Bone marrow (tissue), 2 donors: Measurements from ENCODE around the gene LDB3.
A peak's percentile ranks its signal among the peaks of the same experiment; 100 is the strongest.

Source experiments
- DNase-seq, 2 donors: peaks; one replicate each; lab custom pipeline; 2025; lab: John Stamatoyannopoulos, UW

Gene LDB3

DNA sequence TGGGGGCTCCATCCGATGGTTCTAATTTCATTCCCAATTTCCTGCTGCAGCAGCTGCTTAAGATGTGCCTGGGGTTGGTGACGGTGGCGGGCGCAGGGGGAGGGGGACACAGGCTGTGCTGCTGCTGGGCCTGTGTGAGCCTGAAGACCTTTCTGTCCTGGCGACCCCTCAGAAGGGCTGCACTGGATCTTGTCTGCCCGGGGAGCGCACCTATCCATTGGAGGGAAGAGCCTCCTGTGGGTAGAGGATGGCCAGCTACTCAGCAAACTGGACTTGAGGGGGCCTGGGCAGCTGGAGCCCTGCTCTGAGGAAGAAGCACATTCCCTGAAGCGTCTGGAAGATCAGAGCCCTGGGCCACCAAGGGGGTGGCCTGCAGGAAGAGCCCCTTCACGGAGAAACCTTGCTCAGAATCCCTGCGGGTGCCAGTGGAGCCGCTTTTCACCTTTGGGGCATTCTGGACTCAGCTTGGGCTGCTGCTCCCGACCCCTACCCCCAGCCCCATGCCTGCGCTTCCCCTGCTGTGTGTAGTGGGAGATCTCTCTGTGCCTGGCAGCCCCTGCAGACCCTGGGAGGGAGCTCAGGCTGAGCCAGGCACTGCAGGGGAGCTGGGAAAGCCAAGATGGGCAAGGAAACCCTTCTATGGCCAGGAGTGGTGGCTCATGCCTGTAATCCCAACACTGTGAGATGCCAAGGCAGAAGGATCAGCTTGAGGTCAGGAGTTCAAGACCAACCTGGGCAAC lies 17.8 kb downstream of the LDB3 start:
- DNase-seq: no peak

DNA sequence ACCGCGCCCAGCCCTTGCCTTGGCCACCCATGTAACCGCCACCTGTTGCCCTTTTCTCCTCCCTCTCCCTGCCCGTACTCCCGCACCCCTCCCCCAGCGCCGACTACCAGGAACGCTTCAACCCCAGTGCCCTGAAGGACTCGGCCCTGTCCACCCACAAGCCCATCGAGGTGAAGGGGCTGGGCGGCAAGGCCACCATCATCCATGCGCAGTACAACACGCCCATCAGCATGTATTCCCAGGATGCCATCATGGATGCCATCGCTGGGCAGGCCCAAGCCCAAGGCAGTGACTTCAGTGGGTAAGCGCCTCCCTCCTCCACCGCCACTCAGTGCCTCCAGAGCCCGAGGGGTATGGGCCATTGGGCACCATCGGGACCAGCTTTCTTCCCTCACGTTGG lies 18.7 kb downstream of the LDB3 start:
- DNase-seq: no peak

DNA sequence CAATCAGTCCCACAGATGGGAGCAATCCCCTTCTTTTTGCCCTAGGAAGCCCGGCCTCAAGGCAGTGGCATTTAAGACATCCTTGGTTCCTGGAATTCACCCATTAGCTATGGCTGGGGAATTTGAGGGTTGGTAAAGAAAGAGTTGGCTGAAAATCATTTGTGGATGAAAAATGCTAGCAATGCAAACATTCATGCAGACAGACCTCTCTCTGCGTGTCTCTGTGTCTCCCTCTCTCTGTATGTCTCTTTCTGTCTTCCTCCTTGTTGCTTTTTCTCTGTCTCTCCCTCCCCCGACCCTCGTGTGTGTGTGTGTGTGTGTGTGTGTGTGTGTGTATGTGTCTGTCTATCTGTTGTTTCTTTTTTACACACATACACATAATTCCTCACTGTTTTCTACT lies 19.4 kb downstream of the LDB3 start:
- DNase-seq: no peak

DNA sequence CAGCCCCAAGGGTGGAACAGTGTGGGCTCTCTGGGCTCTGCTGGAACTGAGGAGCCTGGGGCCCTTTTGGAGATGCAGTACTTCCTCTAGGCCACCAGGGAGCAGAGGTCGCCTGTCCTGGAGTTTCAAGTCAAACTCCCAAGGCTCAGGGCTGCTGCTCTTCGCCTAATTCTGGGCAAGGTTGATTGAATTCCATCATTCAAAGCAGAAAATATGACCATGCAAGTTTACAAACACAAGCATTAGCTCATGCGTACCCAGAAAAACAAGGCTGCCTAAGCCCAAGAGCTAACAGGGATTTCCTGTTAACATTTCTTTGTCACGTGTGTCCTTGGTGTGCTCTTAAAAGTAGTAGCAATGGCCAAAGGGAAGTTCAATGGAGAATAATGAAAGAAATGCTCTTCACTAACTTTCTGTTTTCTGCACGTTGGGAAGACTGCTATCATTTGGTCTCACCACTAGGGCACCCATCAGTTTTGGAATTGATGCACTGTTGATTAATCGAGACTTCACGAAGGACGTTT lies 20.1 kb downstream of the LDB3 start:
- DNase-seq: peak; percentile 6 to 23

DNA sequence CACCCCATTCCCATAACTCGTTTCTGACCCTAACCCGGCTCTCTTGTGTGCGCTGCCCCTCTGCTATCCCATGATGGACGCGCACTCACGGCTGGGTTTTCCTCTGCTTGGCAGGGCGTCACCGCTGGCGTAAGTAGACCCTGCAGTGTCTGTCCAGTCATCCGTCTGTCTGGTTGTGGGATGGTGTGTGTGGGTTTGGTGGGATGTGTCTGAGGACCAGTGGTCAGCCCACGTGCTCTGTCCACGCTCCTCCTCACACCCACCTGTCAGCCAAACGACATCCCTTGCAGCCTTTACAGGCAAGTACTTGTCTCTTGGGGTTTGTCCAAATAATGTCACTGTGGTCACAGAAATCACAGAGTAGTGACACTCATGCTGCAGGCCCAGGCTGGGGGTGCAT lies 20.8 kb downstream of the LDB3 start:
- DNase-seq: no peak

DNA sequence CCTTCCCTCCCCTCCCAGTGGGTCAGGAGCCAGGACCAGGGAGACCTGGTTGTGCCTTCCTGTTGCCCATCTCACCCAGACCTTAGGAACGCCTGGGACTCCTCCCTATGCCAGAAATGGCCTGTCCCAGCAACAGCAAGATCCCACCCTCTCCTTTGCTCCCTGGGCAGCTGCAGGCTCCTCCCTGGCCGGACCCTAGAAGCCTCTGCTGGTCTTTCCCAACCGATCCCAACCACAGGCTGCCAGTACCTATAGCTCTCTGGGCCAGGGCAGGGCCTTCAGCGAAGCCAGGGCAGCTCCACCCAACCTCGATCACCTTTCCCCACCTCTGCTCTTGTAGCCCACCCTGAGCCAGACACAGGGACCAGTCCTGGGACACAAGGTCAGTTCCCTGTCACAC lies 21.9 kb downstream of the LDB3 start:
- no peak for DNase-seq

DNA sequence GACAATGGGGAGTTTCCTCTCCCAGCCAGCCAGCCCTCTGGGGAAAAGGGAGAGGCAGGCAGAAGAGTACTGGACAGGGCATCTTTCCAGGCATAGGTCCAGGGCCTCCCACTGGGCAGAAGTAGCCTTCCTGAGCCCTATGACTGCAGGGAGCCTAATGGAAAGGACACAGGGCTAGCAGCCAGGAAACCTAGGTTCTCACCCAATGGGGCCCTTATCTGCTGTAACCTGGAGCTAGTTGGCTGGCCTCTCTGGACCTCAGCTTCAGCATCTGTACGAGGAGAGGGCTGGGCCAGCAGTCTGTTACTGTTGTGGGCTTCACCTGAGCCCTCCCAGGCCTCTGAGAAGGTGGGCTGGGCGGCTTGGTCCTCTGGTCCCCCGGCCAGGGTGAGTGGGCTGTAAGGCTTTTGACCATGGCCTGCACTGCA lies 22.4 kb downstream of the LDB3 start:
- DNase-seq: no peak

DNA sequence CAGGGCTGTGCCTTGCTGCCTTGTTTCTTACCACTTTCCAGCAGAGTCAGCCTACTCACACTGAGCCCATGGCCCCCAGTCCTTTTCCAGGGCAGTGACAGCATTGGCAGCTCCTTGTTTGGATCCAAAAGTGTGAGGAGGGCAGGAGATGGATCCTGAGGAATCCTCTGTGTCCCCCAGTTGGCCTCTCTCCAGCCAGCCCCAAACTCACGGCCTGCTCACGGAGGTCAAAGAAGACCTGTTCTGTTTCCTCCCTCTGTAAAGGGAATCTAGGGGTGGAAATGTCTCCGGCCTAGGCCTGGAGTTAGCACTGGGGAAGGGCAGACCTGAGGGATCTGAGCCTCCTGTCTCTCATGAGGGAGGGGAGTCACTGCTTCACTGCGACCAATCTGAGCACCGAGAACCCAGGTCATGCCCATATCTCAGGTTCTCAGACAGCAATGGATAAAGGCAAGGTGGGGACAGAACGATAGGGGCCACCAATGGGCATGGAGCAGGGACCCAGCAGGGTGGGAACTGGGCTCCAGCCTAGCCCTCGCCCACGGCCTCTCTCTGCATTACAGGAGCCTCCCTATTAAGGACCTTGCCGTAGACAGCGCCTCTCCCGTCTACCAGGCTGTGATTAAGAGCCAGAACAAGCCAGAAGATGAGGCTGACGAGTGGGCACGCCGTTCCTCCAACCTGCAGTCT lies 23.2 kb downstream of the LDB3 start:
- no peak for DNase-seq

DNA sequence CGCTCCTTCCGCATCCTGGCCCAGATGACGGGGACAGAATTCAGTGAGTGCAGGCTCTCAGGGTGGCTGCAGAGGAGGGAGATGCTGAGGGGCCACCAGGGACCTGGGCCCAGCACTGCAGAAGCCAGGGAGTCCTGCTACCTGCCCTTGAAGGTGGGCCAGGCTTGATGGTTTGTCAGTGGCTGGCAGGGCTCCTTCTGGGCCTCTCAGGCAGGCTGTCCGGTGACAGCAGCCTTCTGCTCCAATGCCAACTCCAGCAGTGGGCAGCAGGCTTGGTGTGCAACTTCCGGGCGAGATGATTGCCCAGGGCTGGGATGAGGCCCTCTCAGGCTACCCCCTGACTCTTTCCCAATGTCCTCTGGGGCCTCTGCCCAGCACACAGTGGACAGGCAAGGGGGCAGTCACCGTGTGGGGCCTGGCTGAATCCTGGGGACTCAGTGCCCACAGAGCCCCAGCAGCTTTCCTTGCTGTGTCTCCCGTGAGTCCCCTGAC lies 23.8 kb downstream of the LDB3 start:
- DNase-seq: no peak

DNA sequence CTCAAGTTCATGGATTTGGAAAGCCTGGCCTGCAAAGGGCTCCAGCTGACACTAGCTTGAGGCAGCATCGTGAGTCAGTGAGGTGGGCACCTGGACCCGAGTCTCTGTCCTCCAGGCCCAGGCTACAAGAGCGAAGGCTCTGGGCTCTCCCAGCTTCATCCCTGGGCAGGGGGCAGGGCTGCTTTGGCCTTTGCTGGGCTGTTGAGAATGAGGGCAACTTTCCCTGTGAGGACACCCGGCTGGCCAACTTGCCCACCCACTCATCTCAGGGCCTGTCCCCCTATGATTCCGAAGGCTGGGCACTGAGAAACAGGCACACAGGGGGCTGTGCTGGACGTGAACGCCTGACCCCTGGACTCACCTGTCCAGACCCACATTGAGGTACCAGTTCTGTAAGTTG lies 24.4 kb downstream of the LDB3 start:
- DNase-seq: no peak

DNA sequence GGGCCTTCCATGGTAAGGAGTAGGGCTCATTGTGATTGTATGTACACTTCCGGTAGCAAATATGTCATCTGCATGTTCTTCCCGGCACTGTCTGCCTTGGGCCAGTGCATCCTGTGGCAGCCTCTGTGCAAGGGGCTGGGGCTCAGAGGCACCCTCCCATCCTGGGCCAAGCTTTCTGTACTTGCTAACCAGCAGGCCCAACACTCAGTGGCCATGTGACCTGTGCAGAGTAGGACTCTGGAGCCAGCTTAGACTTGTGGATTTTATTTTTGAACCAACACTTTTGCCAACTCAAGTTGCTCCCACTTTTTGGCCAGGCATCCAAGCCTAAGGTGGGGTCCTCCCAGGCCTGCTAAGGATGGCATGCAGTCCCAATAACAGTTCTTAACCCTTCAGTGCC lies 25.0 kb downstream of the LDB3 start:
- DNase-seq: no peak

DNA sequence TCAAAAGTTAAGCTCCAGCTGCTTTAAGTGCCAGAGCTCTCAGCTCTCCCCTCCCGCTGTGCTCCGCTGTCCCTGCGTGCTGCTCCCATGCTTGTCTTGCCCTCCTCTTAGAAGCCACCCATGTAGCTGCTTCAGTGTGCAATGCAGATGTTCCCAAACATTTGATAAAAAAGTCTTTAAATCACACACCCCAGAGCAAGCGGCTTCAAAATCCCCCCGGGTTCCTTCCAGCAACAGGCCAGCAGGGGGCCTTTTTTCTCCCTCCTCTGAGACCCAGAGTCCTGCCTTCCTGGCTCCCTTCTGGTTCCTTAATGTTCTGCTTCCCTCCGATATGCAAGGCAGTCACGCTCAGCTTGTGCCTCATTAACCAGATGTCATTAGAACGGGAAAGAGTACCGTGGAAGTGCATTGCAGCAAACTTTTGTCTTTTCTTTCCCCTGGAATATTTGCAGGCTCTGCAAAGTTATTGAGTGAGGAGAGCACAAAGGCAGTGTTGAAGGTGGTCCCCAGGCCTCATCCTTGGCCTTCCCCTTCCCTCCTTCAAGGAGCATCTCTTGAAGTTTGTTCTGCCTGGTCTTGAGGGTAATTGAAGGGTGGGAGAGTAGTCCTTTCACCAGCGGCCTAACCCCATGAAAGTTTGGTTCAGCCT lies 25.5 kb downstream of the LDB3 start:
- peak in 1 of 2 donors; percentile 46 for DNase-seq

DNA sequence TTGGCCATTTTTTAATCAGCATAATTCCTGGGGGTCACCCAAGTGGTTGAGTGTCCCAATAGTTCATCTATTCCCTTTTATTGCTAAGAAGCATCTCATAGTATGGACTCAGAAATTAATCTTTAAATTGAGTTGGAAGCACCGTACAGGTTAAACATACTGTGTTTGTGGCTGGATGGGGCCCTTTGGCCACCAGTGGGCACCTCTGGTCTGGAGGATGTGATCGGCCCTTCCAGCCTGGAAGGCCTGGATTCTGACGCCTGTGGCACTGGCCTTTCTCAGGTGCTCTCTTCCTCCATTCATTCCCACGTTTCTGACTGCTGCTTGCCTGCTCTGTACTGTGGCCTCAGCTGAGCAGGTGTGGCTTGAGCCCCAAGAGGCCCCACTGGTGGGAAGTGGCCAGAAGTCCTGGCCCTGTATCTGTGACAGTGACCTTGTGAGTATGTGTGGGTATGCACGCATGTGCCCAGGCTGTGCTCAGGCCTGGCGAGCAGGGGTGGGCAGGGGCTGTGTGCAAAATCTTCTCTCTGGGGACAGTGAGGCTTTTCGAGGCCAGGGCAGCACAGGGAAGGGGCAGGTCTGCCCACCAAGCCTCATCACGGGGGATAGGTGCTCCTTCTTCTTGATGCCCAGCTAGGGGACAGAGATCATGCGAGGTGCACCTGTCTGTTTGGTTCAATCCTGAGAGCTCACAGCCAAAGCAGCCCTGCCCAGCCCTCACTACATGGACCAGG lies 30.1 kb downstream of the LDB3 start:
- no peak for DNase-seq

DNA sequence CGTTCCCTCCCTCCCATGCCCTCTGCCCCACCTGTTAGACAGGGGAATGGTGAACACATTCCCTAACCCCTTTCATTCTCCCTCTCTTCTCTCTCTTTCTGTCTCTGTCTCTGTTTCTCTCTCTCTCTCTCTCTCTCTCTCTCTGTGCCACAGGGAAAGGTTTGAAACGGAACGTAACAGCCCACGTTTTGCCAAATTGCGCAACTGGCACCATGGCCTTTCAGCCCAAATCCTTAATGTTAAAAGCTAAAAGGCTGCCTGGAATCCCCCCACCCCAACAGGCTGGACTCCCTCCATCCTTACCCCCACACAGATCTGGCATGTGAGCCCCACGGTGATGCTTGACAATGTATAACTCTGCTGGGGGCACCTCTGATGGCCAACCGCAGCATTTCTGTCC lies 30.8 kb downstream of the LDB3 start:
- DNase-seq: no peak

DNA sequence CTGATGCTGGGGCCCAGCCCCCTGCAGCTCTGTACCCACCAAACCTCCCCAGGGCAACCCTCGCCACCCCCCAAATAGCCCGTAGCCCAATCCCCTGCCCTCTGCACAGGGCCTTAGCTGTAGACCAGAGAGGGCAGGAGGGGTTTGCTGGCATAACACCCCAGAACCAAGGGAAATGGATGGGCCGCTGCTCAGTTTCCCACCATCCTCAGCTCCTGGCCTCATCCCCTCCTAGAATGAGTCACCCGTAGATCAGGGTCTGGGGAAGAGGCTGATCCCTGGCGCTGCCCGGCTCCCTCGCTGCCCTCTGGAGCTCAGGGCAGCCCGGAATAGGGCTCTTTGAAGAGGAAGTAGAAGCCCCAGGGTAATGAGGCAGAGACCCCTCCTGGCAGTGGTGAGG lies 31.2 kb downstream of the LDB3 start:
- no peak for DNase-seq

DNA sequence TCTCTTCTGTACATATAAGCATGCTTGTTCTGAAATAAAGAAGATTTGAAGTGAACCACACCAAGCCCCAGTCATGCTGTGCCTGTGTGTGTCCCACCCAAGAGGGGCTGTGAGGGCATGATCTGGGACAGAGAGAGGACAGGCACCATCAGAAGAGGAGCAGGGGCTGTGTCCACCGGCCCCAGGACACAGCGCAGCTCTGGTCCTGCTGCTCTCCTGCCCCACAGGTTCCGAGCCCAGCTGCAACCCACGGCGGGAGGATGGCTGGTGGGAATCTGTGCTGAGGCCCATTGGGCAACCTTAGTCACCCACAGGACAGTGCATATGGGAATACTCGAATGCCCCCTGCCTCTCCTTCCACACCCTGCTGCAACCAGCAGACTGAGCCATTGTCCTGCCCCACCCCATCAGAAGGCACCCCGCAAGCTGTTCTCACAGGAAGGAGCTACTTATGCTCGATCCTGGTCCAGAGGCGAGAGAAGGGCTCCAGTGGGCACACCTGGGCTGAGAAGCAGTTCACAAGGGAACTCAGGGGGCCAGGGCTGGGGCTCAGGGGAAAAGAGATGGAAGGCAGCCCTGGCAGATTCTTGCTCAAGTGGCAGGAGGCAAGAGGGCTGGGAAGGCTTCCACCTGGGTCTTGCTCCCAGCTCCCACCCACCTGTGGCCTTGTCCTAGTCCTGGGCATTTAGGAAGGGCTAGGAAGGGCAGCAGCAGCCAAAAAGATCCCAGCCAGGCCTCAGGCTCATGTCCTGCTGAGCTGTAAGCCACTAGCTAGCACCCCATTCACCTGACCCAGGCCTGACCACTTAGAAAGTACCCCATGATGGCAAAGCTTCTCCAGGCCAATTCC lies 31.9 kb downstream of the LDB3 start:
- DNase-seq: no peak

DNA sequence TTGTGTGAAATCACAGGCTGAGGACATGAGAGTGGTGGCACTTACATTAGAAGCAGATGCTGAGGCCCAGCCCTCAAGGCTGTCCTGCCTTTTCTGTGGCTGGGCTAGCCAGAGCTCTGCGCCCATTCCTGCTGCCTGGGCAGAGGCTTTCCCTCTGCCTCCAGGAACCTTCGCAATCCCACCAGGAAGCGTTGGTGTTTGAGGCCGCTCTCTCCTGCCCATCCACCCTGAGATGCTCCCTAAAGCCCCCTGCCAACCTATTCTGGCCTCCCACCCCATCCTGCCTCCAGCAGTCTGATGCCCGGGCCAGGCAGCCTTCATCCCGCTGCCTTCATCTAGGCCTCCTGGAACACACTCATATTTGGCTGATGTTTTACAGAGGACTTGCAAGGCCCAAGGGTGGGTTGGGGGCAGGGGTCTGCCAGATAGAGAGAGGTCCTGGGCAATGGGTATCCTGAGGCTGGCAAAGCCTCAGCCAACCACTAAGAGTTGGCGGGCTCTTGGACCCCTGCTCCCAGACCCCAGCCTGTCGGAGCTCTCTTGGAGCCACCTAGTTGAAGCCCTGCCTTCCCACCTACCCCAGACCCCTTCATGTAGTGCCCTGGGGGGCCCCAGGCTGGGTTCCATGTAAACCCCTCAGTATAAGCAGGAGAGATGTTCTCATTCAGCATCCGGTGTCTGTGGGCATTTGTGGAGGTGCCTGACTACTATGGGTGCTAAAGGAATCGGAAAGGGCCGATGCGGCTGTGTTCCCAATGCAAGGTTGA lies 32.7 kb downstream of the LDB3 start:
- DNase-seq: no peak

DNA sequence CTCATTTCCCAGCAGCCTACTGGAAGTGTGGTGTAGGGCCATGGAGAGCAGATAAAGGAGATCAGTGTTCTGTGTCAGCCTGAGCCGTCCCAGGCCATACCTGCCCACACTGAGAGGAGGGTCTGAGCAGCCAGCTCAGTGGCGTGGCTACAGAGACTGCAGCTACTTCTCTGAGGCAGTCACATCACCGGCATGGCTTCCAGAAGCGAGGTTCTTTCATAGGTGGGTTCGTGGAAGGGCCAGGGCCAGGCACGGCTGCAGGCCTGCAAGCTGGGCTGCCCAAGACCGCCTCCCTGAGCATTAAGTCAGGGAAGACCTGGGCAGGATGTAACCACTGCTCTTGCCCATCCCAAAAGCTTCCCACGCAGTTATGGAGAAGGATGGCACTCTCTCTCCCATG lies 34.9 kb downstream of the LDB3 start:
- no peak for DNase-seq

DNA sequence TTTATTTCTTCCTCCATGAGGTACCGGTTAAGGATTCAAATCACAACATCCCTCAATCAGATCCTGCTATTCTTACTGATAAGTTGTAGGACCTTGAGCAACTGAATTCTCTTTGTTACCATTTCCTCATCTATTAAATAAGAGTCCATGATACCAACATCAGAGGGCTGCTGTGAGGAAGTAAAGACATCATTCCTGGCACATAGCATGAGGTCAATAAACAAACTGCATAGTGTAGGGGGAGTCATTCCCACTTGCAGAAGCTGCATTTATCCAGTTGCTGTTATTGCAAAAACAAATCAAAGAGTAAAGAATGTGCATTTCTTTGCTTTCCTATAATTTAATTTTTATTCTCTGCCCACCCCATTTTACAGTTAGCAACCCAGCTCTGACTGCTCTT lies 36.8 kb downstream of the LDB3 start:
- no peak for DNase-seq

DNA sequence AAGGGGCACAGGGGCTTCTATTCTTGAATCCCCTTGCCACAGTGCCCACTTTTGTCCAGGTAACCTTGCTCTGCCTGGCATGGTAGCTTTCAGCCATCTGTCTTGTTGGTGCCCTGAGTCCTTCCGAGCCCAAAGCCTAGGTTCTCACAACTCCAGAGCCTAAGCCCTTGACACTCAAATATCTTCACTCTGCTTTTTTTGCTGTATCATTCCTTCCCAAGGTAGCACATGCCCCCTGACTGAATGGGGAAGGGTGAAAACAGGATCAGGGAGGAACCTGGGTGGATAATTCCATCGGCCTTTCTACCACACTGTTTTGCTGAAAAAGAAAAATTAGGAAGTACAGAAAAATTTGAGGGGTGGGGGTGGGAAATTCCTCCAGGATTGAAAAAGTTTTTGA lies 37.6 kb downstream of the LDB3 start:
- DNase-seq: no peak
